ENCODE results near the gene HTD2.

HTD2 gene

DNA sequence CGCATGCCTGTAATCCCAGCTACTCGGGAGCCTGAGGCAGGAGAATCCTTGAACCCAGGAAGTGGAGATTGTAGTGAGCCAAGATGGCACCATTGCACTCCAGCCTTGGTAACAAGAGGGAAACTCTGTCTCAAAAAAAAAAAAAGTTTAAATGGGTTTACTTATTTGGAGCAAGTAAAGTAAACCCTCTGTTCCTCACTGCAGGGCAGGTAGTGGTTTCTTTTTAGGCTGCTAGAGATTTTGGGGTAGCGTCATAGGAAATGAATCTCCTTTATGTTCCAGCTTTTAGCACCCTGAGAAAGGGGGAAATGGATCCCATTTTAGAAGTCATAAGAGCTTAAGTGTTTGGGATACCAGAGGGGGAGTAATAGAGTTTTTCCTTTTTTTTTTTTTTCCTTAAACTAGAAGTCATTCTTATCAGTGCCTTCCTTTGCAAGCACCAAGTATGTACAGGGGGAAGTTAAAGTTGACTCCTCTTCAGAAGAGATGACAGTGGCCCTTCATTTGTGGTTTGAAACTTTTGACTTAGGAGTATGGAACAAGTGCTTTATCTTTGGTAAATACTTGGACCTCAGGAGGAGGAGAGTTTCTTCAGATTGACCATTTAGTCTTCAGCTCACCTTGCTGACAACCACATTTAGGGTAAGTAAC is 34.4 kb downstream of the HTD2 start:
- no peaks in the 10 kb centered on the region for H3K27me3 ChIP-seq (ENCODE audit: control insufficient read depth in 1 of 2, insufficient read depth in 2 of 2, low read length in 2 of 2)
- peaks cover 9 to 13% of the 10 kb centered on the region in 2 donors for H3K4me1 ChIP-seq (ENCODE audit: control insufficient read depth in 1 of 2, insufficient read depth in 2 of 2, low read length in 2 of 2)
- H3K36me3 ChIP-seq (ENCODE audit: control insufficient read depth in 1 of 2, insufficient read depth in 2 of 2, low read length in 2 of 2) = no peaks in the 10 kb centered on the region
- no peak overlapping the region for H3K27ac ChIP-seq (ENCODE audit: low read depth, low read length)
- H3K4me3 ChIP-seq (ENCODE audit: low read depth in 1 of 2, low read length in 2 of 2) = no peak overlapping the region
- no peaks in the 10 kb centered on the region for H3K9me3 ChIP-seq (ENCODE audit: control insufficient read depth in 1 of 2, low read length in 2 of 2)
- no peak overlapping the region for H3K9ac ChIP-seq (ENCODE audit: low read depth in 1 of 2, low read length in 2 of 2)

DNA sequence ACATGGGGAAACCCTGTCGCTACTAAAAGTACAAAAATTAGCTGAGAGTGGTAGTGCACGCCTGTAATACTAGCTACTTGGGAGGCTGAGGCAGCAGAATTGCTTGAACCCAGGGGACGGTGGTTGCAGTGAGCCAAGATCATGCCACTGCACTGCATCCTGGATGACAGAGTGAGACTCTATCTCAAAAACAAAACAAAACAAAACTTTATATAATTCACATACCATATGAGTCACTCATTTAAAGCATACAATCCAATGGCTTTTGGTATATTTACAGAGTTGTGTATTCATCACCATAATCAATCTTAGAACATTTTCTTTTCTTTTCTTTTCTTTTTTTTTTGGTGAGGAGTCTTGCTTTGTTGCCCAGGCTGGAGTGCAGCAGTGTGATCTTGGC is 35.1 kb downstream of the HTD2 start:
- peaks cover 8 to 9% of the 10 kb centered on the region in 2 donors for H3K4me1 ChIP-seq (ENCODE audit: control insufficient read depth in 1 of 2, insufficient read depth in 2 of 2, low read length in 2 of 2)
- no peak overlapping the region for H3K4me3 ChIP-seq (ENCODE audit: low read depth in 1 of 2, low read length in 2 of 2)
- no peaks in the 10 kb centered on the region for H3K27me3 ChIP-seq (ENCODE audit: control insufficient read depth in 1 of 2, insufficient read depth in 2 of 2, low read length in 2 of 2)
- no peak overlapping the region for H3K27ac ChIP-seq (ENCODE audit: low read depth, low read length)
- H3K36me3 ChIP-seq (ENCODE audit: control insufficient read depth in 1 of 2, insufficient read depth in 2 of 2, low read length in 2 of 2) = no peaks in the 10 kb centered on the region
- no peak overlapping the region for H3K9ac ChIP-seq (ENCODE audit: low read depth in 1 of 2, low read length in 2 of 2)
- H3K9me3 ChIP-seq (ENCODE audit: control insufficient read depth in 1 of 2, low read length in 2 of 2) = no peaks in the 10 kb centered on the region

GRCh38 chr3:58342676-58343075 is 36.4 kb downstream of the HTD2 start:
- no peak overlapping the region for H3K4me3 ChIP-seq (ENCODE audit: low read depth in 1 of 2, low read length in 2 of 2)
- peaks cover 8 to 9% of the 10 kb centered on the region in 2 donors for H3K4me1 ChIP-seq (ENCODE audit: control insufficient read depth in 1 of 2, insufficient read depth in 2 of 2, low read length in 2 of 2)
- no peaks in the 10 kb centered on the region for H3K27me3 ChIP-seq (ENCODE audit: control insufficient read depth in 1 of 2, insufficient read depth in 2 of 2, low read length in 2 of 2)
- no peaks in the 10 kb centered on the region for H3K36me3 ChIP-seq (ENCODE audit: control insufficient read depth in 1 of 2, insufficient read depth in 2 of 2, low read length in 2 of 2)
- H3K27ac ChIP-seq (ENCODE audit: low read depth, low read length) = no peak overlapping the region
- no peak overlapping the region for H3K9ac ChIP-seq (ENCODE audit: low read depth in 1 of 2, low read length in 2 of 2)
- no peaks in the 10 kb centered on the region for H3K9me3 ChIP-seq (ENCODE audit: control insufficient read depth in 1 of 2, low read length in 2 of 2)

DNA sequence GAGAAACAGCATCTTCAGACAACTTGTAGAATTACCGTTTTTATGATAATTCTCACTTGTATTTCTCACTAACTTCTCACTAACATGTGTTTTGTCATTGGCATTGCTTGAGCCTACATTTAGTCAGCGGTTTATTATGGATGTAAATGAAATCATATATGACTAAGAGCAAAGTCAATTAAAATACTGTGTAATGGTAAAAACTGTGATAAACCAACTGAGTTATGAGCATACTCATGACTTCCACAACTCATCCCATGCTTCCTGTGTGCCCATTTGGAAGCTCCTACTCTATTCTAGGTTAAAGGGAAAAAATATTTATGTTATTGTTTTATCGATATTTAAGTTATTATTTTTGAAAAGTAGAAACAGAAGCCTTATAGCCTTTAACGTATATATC is 39.1 kb downstream of the HTD2 start:
- H3K4me1 ChIP-seq (ENCODE audit: control insufficient read depth in 1 of 2, insufficient read depth in 2 of 2, low read length in 2 of 2) = peaks cover 8 to 26% of the 10 kb centered on the region in 2 donors
- no peak overlapping the region for H3K27ac ChIP-seq (ENCODE audit: low read depth, low read length)
- H3K36me3 ChIP-seq (ENCODE audit: control insufficient read depth in 1 of 2, insufficient read depth in 2 of 2, low read length in 2 of 2) = no peaks in the 10 kb centered on the region
- no peak overlapping the region for H3K9ac ChIP-seq (ENCODE audit: low read depth in 1 of 2, low read length in 2 of 2)
- no peak overlapping the region for H3K4me3 ChIP-seq (ENCODE audit: low read depth in 1 of 2, low read length in 2 of 2)
- H3K9me3 ChIP-seq (ENCODE audit: control insufficient read depth in 1 of 2, low read length in 2 of 2) = no peaks in the 10 kb centered on the region
- H3K27me3 ChIP-seq (ENCODE audit: control insufficient read depth in 1 of 2, insufficient read depth in 2 of 2, low read length in 2 of 2) = no peaks in the 10 kb centered on the region

- no peak overlapping the region for H3K27ac ChIP-seq (ENCODE audit: low read depth, low read length)
- H3K4me3 ChIP-seq (ENCODE audit: low read depth in 1 of 2, low read length in 2 of 2) = no peak overlapping the region
- peaks cover 8 to 27% of the 10 kb centered on the region in 2 donors for H3K4me1 ChIP-seq (ENCODE audit: control insufficient read depth in 1 of 2, insufficient read depth in 2 of 2, low read length in 2 of 2)
- no peaks in the 10 kb centered on the region for H3K9me3 ChIP-seq (ENCODE audit: control insufficient read depth in 1 of 2, low read length in 2 of 2)
- no peak overlapping the region for H3K9ac ChIP-seq (ENCODE audit: low read depth in 1 of 2, low read length in 2 of 2)
- no peaks in the 10 kb centered on the region for H3K36me3 ChIP-seq (ENCODE audit: control insufficient read depth in 1 of 2, insufficient read depth in 2 of 2, low read length in 2 of 2)
- H3K27me3 ChIP-seq (ENCODE audit: control insufficient read depth in 1 of 2, insufficient read depth in 2 of 2, low read length in 2 of 2) = no peaks in the 10 kb centered on the region
Measured at GRCh38 chr3:58346368-58346767, 40.0 kb downstream of the HTD2 start.

DNA sequence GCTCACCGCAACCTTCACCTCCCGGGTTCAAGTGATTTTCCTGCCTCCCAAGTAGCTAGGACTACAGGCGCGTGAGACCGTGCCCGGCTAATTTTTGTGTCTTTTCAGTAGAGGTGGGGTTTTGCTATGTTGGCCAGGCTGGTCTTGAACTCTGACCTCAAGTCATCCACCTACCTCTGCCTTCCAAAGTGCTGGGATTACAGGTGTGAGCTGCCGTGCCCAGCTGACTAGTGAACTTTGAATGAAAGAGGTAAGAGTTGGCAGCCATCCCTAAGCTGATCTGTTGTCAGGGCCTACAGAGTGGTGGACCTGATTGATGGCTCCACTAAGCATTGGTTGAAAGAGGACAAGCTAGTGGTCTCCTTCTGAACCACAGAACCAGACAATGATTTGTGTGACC is 41.7 kb downstream of the HTD2 start:
- H3K9ac ChIP-seq (ENCODE audit: low read depth in 1 of 2, low read length in 2 of 2) = no peak overlapping the region
- no peak overlapping the region for H3K27ac ChIP-seq (ENCODE audit: low read depth, low read length)
- H3K4me3 ChIP-seq (ENCODE audit: low read depth in 1 of 2, low read length in 2 of 2) = no peak overlapping the region
- no peaks in the 10 kb centered on the region for H3K36me3 ChIP-seq (ENCODE audit: control insufficient read depth in 1 of 2, insufficient read depth in 2 of 2, low read length in 2 of 2)
- H3K27me3 ChIP-seq (ENCODE audit: control insufficient read depth in 1 of 2, insufficient read depth in 2 of 2, low read length in 2 of 2) = no peaks in the 10 kb centered on the region
- no peaks in the 10 kb centered on the region for H3K9me3 ChIP-seq (ENCODE audit: control insufficient read depth in 1 of 2, low read length in 2 of 2)
- peaks cover 5 to 23% of the 10 kb centered on the region in 2 donors for H3K4me1 ChIP-seq (ENCODE audit: control insufficient read depth in 1 of 2, insufficient read depth in 2 of 2, low read length in 2 of 2)

DNA sequence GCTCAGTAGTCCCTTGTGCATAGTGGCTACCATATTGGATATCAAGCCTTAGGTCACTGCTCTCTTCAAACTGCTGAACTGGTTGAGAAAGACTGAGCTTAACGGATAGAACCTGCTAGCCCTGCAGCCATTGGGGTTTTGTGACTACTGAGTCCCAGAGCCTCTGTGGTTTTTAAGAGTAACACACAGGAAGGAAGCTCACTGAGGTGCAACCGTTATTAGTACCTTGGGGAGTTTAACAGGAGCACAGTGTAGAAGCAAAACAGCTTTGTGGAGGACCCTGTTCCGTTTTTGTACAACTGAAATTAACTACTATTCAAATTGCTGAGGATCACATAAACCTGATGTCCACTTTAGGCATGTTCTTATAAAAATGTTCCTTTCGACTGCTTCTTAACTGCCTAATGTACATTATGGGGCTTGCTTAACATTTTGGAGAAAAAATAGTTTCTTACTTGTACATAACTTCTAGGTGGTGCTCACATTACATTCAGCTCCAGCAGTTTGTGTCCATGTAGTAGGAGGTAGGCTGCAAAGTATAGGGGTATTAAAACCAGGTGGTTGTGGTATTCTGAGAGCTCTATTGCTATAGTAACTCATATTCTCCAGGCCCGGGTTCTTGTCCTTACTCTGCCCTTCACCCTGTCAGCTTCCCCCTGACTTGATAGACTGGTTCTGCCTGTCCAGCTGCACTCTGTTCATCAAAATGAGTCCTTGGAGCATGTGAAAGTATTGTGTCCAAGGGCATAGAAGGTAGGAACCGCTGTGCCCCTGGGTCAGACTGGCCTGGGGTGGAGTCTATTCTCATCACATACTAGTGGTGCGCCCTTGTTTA is 43.7 kb downstream of the HTD2 start:
- Histone ChIP-seq H3K27me3 (ENCODE audit: control insufficient read depth in 1 of 2, insufficient read depth in 2 of 2, low read length in 2 of 2) (no peaks in the 10 kb centered on the region), H3K4me1 (ENCODE audit: control insufficient read depth in 1 of 2, insufficient read depth in 2 of 2, low read length in 2 of 2) (peaks cover 0 to 23% of the 10 kb centered on the region in 2 donors), H3K9me3 (ENCODE audit: control insufficient read depth in 1 of 2, low read length in 2 of 2) (no peaks in the 10 kb centered on the region), H3K9ac (ENCODE audit: low read depth in 1 of 2, low read length in 2 of 2) (no peak overlapping the region), H3K36me3 (ENCODE audit: control insufficient read depth in 1 of 2, insufficient read depth in 2 of 2, low read length in 2 of 2) (no peaks in the 10 kb centered on the region), H3K4me3 (ENCODE audit: low read depth in 1 of 2, low read length in 2 of 2) (no peak overlapping the region), H3K27ac (ENCODE audit: low read depth, low read length) (no peak overlapping the region)

DNA sequence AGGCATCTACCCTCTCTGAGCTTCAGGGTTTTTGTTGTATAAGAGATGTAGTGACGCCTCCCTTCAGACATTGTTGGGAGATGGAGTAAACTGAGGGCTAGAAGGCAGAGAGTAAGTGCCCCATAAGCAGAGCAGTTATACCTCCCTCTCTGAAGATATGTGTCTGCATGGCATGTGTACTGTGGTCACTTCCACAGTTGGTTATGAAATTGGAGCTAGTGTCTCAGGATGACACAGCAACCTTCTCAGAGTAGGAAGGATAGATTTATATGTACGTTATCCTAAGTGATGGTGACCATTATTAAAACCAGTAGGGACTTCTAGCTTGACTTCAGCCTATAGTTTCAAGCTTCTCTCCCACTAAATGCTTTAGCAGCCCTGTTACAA is 44.3 kb downstream of the HTD2 start:
- H3K4me1 ChIP-seq (ENCODE audit: control insufficient read depth in 1 of 2, insufficient read depth in 2 of 2, low read length in 2 of 2) = peaks cover 3 to 23% of the 10 kb centered on the region in 2 donors
- no peaks in the 10 kb centered on the region for H3K9me3 ChIP-seq (ENCODE audit: control insufficient read depth in 1 of 2, low read length in 2 of 2)
- no peak overlapping the region for H3K4me3 ChIP-seq (ENCODE audit: low read depth in 1 of 2, low read length in 2 of 2)
- no peaks in the 10 kb centered on the region for H3K27me3 ChIP-seq (ENCODE audit: control insufficient read depth in 1 of 2, insufficient read depth in 2 of 2, low read length in 2 of 2)
- H3K27ac ChIP-seq (ENCODE audit: low read depth, low read length) = no peak overlapping the region
- no peaks in the 10 kb centered on the region for H3K36me3 ChIP-seq (ENCODE audit: control insufficient read depth in 1 of 2, insufficient read depth in 2 of 2, low read length in 2 of 2)
- H3K9ac ChIP-seq (ENCODE audit: low read depth in 1 of 2, low read length in 2 of 2) = no peak overlapping the region

- peaks cover 11 to 23% of the 10 kb centered on the region in 2 donors for H3K4me1 ChIP-seq (ENCODE audit: control insufficient read depth in 1 of 2, insufficient read depth in 2 of 2, low read length in 2 of 2)
- no peak overlapping the region for H3K4me3 ChIP-seq (ENCODE audit: low read depth in 1 of 2, low read length in 2 of 2)
- no peak overlapping the region for H3K27ac ChIP-seq (ENCODE audit: low read depth, low read length)
- no peaks in the 10 kb centered on the region for H3K27me3 ChIP-seq (ENCODE audit: control insufficient read depth in 1 of 2, insufficient read depth in 2 of 2, low read length in 2 of 2)
- no peak overlapping the region for H3K9ac ChIP-seq (ENCODE audit: low read depth in 1 of 2, low read length in 2 of 2)
- H3K36me3 ChIP-seq (ENCODE audit: control insufficient read depth in 1 of 2, insufficient read depth in 2 of 2, low read length in 2 of 2) = no peaks in the 10 kb centered on the region
- H3K9me3 ChIP-seq (ENCODE audit: control insufficient read depth in 1 of 2, low read length in 2 of 2) = no peaks in the 10 kb centered on the region
Measured at GRCh38 chr3:58351920-58352319, 45.6 kb downstream of the HTD2 start.

GRCh38 chr3:58352626-58353025 is 46.3 kb downstream of the HTD2 start:
- Histone ChIP-seq H3K27ac (ENCODE audit: low read depth, low read length) (no peak overlapping the region), H3K4me3 (ENCODE audit: low read depth in 1 of 2, low read length in 2 of 2) (no peak overlapping the region), H3K36me3 (ENCODE audit: control insufficient read depth in 1 of 2, insufficient read depth in 2 of 2, low read length in 2 of 2) (no peaks in the 10 kb centered on the region), H3K4me1 (ENCODE audit: control insufficient read depth in 1 of 2, insufficient read depth in 2 of 2, low read length in 2 of 2) (peaks cover 11 to 23% of the 10 kb centered on the region in 2 donors), H3K27me3 (ENCODE audit: control insufficient read depth in 1 of 2, insufficient read depth in 2 of 2, low read length in 2 of 2) (no peaks in the 10 kb centered on the region), H3K9ac (ENCODE audit: low read depth in 1 of 2, low read length in 2 of 2) (no peak overlapping the region), H3K9me3 (ENCODE audit: control insufficient read depth in 1 of 2, low read length in 2 of 2) (no peaks in the 10 kb centered on the region)
